Activated T-cell treated with anti-CD3 and anti-CD28 coated beads for 24 hours (primary cell): ENCODE measurements around the gene ARID5A.
A peak's percentile ranks its signal among the peaks of the same experiment; 100 is the strongest.
"Not testable (repeated sequence)": the region's sequence is repeated elsewhere in the genome, so short reads cannot be mapped to it uniquely, and the experiment has no call there.

Experiments used
- DNase-seq: peaks from one replicate; pipeline ENCODE4 v3.0.0-alpha.2; 2020; ENCODE audit warnings: low read depth

ARID5A gene

GRCh38 chr2:96556441-96557330, 20.1 kb downstream of the ARID5A start:
- peak; percentile 50 for DNase-seq

- not testable (repeated sequence) for DNase-seq
Measured at GRCh38 chr2:96557421-96557820, 20.9 kb downstream of the ARID5A start.

GRCh38 chr2:96558061-96558460, 21.5 kb downstream of the ARID5A start:
- no peak for DNase-seq

GRCh38 chr2:96558485-96558884, 21.9 kb downstream of the ARID5A start:
- no peak for DNase-seq

GRCh38 chr2:96564026-96564425, 27.5 kb downstream of the ARID5A start:
- DNase-seq = no peak

GRCh38 chr2:96564563-96564962, 28.0 kb downstream of the ARID5A start:
- no peak for DNase-seq

GRCh38 chr2:96565111-96565510, 28.6 kb downstream of the ARID5A start:
- no peak for DNase-seq

GRCh38 chr2:96568094-96568493, 31.5 kb downstream of the ARID5A start:
- DNase-seq = no peak

- DNase-seq = no peak
Measured at GRCh38 chr2:96574364-96574763, 37.8 kb downstream of the ARID5A start.

GRCh38 chr2:96575785-96576456, 39.4 kb downstream of the ARID5A start:
- no peak for DNase-seq

- DNase-seq = no peak
Measured at GRCh38 chr2:96577501-96577900, 40.9 kb downstream of the ARID5A start.

- DNase-seq = no peak
Measured at GRCh38 chr2:96578731-96579130, 42.2 kb downstream of the ARID5A start.

GRCh38 chr2:96579422-96579821, 42.9 kb downstream of the ARID5A start:
- DNase-seq = no peak

GRCh38 chr2:96580771-96581170, 44.2 kb downstream of the ARID5A start:
- DNase-seq = no peak

- no peak for DNase-seq
Measured at GRCh38 chr2:96584017-96584416, 47.5 kb downstream of the ARID5A start.

- DNase-seq = no peak
Measured at GRCh38 chr2:96587843-96588242, 51.3 kb downstream of the ARID5A start.

- no peak for DNase-seq
Measured at GRCh38 chr2:96591054-96591453, 54.5 kb downstream of the ARID5A start.

GRCh38 chr2:96591494-96591893, 54.9 kb downstream of the ARID5A start:
- no peak for DNase-seq

- no peak for DNase-seq
Measured at GRCh38 chr2:96594282-96594681, 57.7 kb downstream of the ARID5A start.

- DNase-seq = no peak
Measured at GRCh38 chr2:96594691-96595152, 58.2 kb downstream of the ARID5A start.

GRCh38 chr2:96596596-96596995, 60.0 kb downstream of the ARID5A start:
- no peak for DNase-seq

- DNase-seq = no peak
Measured at GRCh38 chr2:96599941-96600340, 63.4 kb downstream of the ARID5A start.
